Immature natural killer cell (primary cell): ENCODE results near the gene SKI. TPM values are rescaled to one million over a fixed set of nuclear protein-coding genes. Genes with fewer than 3 reads are reported as not detected.

Experiments
- DNase-seq, 3 donors: peaks; one replicate each; pipeline ENCODE4 v3.0.0; 2022; ENCODE audit warnings: mixed read lengths in 1 of 3
- H3K27ac Mint-ChIP-seq, 6 donors: one replicate each; pipeline ENCODE4 v1.8.0; 2020; ENCODE audit warnings: mixed read lengths in 6 of 6, mild to moderate bottlenecking in 5 of 6, inconsistent platforms in 4 of 6, moderate library complexity in 3 of 6
- H3K27me3 Mint-ChIP-seq, 3 donors: one replicate each; pipeline ENCODE4 v1.8.0; 2020 to 2021; ENCODE audit warnings: low read depth in 3 of 3, mild to moderate bottlenecking in 3 of 3, mixed read lengths in 3 of 3, moderate library complexity in 3 of 3, inconsistent platforms in 1 of 3
- H3K36me3 Mint-ChIP-seq, 3 donors: one replicate each; pipeline ENCODE4 v1.8.0; 2020; ENCODE audit warnings: mixed read lengths in 3 of 3, inconsistent platforms in 2 of 3, mild to moderate bottlenecking in 2 of 3
- H3K4me1 Mint-ChIP-seq, 2 donors: one replicate each; pipeline ENCODE4 v1.8.0; 2020; ENCODE audit warnings: inconsistent platforms in 2 of 2, mild to moderate bottlenecking in 2 of 2, mixed read lengths in 2 of 2, moderate library complexity in 1 of 2
- H3K4me3 Mint-ChIP-seq, 5 donors: one replicate each; pipeline ENCODE4 v1.8.0; 2020; ENCODE audit warnings: mild to moderate bottlenecking in 5 of 5, mixed read lengths in 5 of 5, inconsistent platforms in 3 of 5, moderate library complexity in 3 of 5
- H3K9me3 Mint-ChIP-seq, 6 donors: one replicate each; pipeline ENCODE4 v1.8.0; 2020; ENCODE audit warnings: mild to moderate bottlenecking in 6 of 6, mixed read lengths in 6 of 6, inconsistent platforms in 4 of 6, moderate library complexity in 3 of 6
- polyA plus RNA-seq, 3 donors: library from polyadenylated mRNA; unstranded; fragments of 300-500 nt; fragmentation: Illumina TruSeq; gene quantifications; one replicate each; pipeline ENCODE4 v1.2.3, GENCODE V29; 2021

SKI gene
- polyA plus RNA-seq, 3 donors from 2014 or later: 0.87 to 1.0 TPM; not detected in 1

DNA sequence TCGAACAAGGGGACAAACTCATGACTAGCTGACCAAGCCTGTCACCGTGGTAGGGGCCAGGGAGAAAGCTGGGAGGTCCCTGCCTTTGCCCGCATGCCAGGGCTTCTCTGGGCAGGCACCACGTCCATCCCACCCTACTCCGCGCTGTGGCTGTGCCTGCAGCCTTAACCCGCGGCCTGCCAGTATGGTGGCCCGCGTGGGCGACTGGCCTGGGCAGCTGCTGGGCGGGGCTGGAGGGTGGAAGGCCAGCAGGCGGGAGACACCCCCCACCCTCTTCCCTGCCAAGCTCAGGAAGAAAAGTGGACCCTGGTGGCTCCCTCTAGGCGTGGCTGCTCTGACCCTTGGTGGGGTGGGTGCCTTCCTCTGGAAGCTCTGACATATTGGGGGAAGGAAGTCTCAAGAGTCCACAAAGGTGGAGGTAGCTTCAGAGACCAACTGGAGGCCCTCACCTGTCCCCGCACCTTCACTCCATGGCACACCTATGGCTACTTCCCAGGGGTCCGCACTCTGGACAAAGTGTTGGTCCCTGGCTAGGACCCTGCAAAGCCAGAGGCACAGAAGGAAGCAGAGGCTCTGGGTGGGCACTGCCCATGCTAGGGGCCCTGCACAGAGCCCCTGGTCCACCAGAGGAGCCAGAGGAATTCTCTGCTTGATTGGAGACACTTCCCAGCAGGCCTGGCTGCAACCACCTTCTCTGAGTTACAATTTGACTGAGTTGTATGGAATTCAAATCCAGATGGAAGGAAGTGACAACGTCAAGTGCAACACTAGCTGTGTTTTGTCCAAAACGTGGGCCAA is 3.3 kb upstream of the SKI start:
- peaks cover 16 to 32% (median 20%) of the 10 kb centered on the region in 3 donors for H3K27me3 Mint-ChIP-seq
- DNase-seq: no peak
- H3K9me3 Mint-ChIP-seq: peaks cover 0 to 3% (median 0%) of the 10 kb centered on the region in 6 donors
- H3K4me1 Mint-ChIP-seq: peaks cover 15% of the 10 kb centered on the region in 2 donors
- peak overlapping the region in 1 of 5 donors; percentile 21 for H3K4me3 Mint-ChIP-seq
- peak overlapping the region in 2 of 6 donors; percentile 40 for H3K27ac Mint-ChIP-seq
- no peaks in the 10 kb centered on the region for H3K36me3 Mint-ChIP-seq

GRCh38 chr1:2226525-2227345 is 1.4 kb upstream of the SKI start:
- DNase-seq: no peak
- Mint-ChIP-seq H3K4me1 (peaks cover 31 to 33% of the 10 kb centered on the region in 2 donors), H3K27ac (peak overlapping the region; percentile 75 to 97 (median 92)), H3K9me3 (peaks cover 0 to 3% (median 0%) of the 10 kb centered on the region in 6 donors), H3K36me3 (peaks cover 0 to 2% (median 0%) of the 10 kb centered on the region in 3 donors), H3K4me3 (peak overlapping the region; percentile 77 to 87 (median 81)), H3K27me3 (peaks cover 30 to 51% (median 33%) of the 10 kb centered on the region in 3 donors)

- peaks cover 0 to 3% (median 0%) of the 10 kb centered on the region in 3 donors for H3K36me3 Mint-ChIP-seq
- H3K4me3 Mint-ChIP-seq: peak overlapping the region; percentile 53 to 74 (median 61)
- H3K27ac Mint-ChIP-seq: peak overlapping the region in 4 of 6 donors; percentile 27 to 81 (median 54)
- H3K9me3 Mint-ChIP-seq: peaks cover 0 to 3% (median 0%) of the 10 kb centered on the region in 6 donors
- peak; percentile 96 to 97 (median 96) for DNase-seq
- peaks cover 38 to 58% (median 40%) of the 10 kb centered on the region in 3 donors for H3K27me3 Mint-ChIP-seq
- peaks cover 39 to 41% of the 10 kb centered on the region in 2 donors for H3K4me1 Mint-ChIP-seq
These were observed 568 bp upstream of the SKI start for GRCh38 chr1:2227346-2228156.

GRCh38 chr1:2228694-2229036 is 546 bp downstream of the SKI start:
- Mint-ChIP-seq H3K27me3 (peaks cover 49 to 65% (median 52%) of the 10 kb centered on the region in 3 donors), H3K27ac (peak overlapping the region; percentile 83 to 100 (median 98)), H3K36me3 (peaks cover 0 to 3% (median 0%) of the 10 kb centered on the region in 3 donors), H3K4me1 (peaks cover 50% of the 10 kb centered on the region in 2 donors), H3K9me3 (peaks cover 0 to 3% (median 0%) of the 10 kb centered on the region in 6 donors), H3K4me3 (peak overlapping the region; percentile 91 to 96 (median 94))
- DNase-seq: no peak

- peak; percentile 74 to 81 (median 81) for DNase-seq
- H3K4me1 Mint-ChIP-seq: peaks cover 55 to 56% of the 10 kb centered on the region in 2 donors
These were observed 1.1 kb downstream of the SKI start for GRCh38 chr1:2229037-2229864.

GRCh38 chr1:2229911-2230731 is 2.0 kb downstream of the SKI start:
- DNase-seq: peak in 1 of 3 donors; percentile 29
- Mint-ChIP-seq H3K27me3 (peaks cover 62 to 80% (median 66%) of the 10 kb centered on the region in 3 donors), H3K27ac (peak overlapping the region; percentile 72 to 100 (median 98)), H3K9me3 (peaks cover 0 to 3% (median 0%) of the 10 kb centered on the region in 6 donors), H3K36me3 (peaks cover 0 to 3% (median 0%) of the 10 kb centered on the region in 3 donors), H3K4me3 (peak overlapping the region; percentile 91 to 96 (median 94)), H3K4me1 (peaks cover 63% of the 10 kb centered on the region in 2 donors)

More at GRCh38 chr1:2229037-2229864, 1.1 kb downstream of the SKI start:
- peak overlapping the region; percentile 83 to 100 (median 98) for H3K27ac Mint-ChIP-seq
- peaks cover 0 to 3% (median 0%) of the 10 kb centered on the region in 3 donors for H3K36me3 Mint-ChIP-seq
- H3K4me3 Mint-ChIP-seq: peak overlapping the region; percentile 91 to 96 (median 94)
- peaks cover 0 to 3% (median 0%) of the 10 kb centered on the region in 6 donors for H3K9me3 Mint-ChIP-seq
- H3K27me3 Mint-ChIP-seq: peaks cover 54 to 71% (median 57%) of the 10 kb centered on the region in 3 donors

DNA sequence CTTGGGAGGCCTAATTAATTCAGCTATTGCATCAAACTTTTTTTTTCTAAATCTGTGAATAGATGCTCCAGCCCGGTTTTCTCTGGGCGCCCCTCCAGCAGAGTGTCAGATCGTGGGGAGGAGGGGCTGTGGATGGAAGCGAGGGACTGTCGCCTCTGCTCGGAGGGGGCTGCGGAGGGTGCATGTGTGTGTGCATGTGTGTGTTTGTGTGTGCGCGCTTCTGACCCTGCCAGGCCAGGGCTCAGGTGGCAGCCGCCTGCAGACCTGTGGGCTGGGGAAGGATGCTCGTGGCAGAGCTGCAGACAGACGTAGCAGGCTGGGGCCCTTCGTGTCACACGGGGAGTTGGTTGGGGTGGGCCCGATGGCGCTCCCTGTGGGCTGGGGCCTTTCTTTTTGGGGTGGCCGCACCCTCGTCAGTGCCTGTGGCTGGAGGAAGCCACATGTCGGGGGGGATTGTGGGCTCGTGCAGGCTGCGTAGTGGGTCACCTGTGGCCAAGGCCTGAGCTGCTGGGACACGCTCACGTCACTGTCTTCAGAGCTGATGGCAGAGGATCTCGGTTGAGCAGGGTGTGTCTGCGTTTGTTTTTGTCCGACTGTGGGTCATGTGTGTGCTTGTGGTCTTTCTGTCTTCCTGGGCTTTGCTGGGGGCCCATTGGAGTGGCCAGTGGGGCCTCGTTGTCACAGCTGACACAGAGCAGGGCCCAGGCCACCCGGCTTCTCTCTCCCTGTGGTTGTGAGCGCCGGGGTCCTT is 2.8 kb downstream of the SKI start:
- Mint-ChIP-seq H3K4me1 (peaks cover 71% of the 10 kb centered on the region in 2 donors), H3K27me3 (peaks cover 68 to 82% (median 74%) of the 10 kb centered on the region in 3 donors), H3K36me3 (peaks cover 0 to 3% (median 0%) of the 10 kb centered on the region in 3 donors), H3K27ac (peak overlapping the region; percentile 72 to 100 (median 96)), H3K9me3 (peaks cover 0 to 3% (median 0%) of the 10 kb centered on the region in 6 donors), H3K4me3 (peak overlapping the region; percentile 91 to 96 (median 94))
- DNase-seq: peak; percentile 90 to 94 (median 91)

DNA sequence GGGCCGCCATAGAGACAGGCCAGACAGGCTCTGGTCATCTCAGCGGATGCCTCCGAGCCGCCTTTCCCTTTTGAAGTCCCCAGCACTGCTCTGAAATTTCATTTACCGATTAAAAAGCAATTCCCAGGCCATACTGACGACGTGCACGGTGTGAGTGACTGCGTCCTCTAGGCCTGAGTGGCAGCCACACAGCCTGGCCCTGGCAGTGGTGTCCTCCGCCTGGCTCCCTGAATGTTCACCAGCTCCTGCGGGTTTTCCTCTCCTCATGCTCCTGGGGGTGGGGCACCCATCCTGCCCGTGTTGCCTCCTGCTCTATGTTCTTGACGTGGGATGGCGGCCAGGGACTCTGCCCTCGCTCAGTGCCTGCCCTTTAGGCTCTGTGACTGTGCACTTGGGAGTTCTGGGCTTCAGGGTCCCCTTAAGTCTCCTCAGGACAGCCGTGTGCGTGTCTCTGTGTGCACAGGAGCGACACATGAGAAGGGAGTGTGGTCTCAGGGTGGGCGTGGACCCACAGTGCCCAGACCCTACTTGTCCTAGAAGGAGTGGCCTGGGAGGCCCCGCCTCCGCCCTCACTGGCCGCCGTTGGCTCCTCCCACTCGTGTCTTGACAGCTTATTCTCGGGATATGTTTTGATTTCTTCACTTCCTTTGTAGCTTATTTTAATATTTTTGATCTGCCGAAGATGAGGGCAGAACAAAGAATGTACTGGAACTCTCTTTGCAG is 3.6 kb downstream of the SKI start:
- H3K36me3 Mint-ChIP-seq: peaks cover 0 to 3% (median 0%) of the 10 kb centered on the region in 3 donors
- DNase-seq: peak; percentile 43 to 59 (median 47)
- peak overlapping the region; percentile 72 to 100 (median 96) for H3K27ac Mint-ChIP-seq
- H3K27me3 Mint-ChIP-seq: peaks cover 61 to 82% (median 76%) of the 10 kb centered on the region in 3 donors
- H3K4me3 Mint-ChIP-seq: peak overlapping the region; percentile 91 to 96 (median 94)
- peaks cover 0 to 3% (median 0%) of the 10 kb centered on the region in 6 donors for H3K9me3 Mint-ChIP-seq
- peaks cover 73 to 76% of the 10 kb centered on the region in 2 donors for H3K4me1 Mint-ChIP-seq

GRCh38 chr1:2232255-2232915 is 4.3 kb downstream of the SKI start:
- DNase-seq: peak in 1 of 3 donors; percentile 22
- Mint-ChIP-seq H3K9me3 (peaks cover 0 to 3% (median 0%) of the 10 kb centered on the region in 6 donors), H3K27me3 (peaks cover 61 to 85% (median 82%) of the 10 kb centered on the region in 3 donors), H3K27ac (peak overlapping the region; percentile 72 to 100 (median 96)), H3K4me3 (peak overlapping the region; percentile 91 to 96 (median 94)), H3K36me3 (peaks cover 0 to 3% (median 0%) of the 10 kb centered on the region in 3 donors), H3K4me1 (peaks cover 78 to 82% of the 10 kb centered on the region in 2 donors)

- Mint-ChIP-seq H3K9me3 (peaks cover 0 to 3% (median 0%) of the 10 kb centered on the region in 6 donors), H3K27me3 (peaks cover 61 to 87% (median 84%) of the 10 kb centered on the region in 3 donors), H3K27ac (peak overlapping the region; percentile 9 to 100 (median 98)), H3K36me3 (peaks cover 0 to 3% (median 0%) of the 10 kb centered on the region in 3 donors), H3K4me1 (peaks cover 82 to 85% of the 10 kb centered on the region in 2 donors), H3K4me3 (peak overlapping the region; percentile 45 to 95 (median 88))
- DNase-seq: peak in 1 of 3 donors; percentile 10
These were observed 4.9 kb downstream of the SKI start for GRCh38 chr1:2232916-2233438.
